Inflammatory macrophage treated with lipopolysaccharide for 1 hour (primary cell): ENCODE data around the gene CAMSAP3.
"Not testable (repeated sequence)": the region's sequence is repeated elsewhere in the genome, so short reads cannot be mapped to it uniquely, and the experiment has no call there.

Experiments
- DNase-seq, 2 donors: peaks; one replicate each; pipeline ENCODE4 v3.0.0-alpha.2; 2020 to 2022

CAMSAP3 gene

GRCh38 chr19:7575434-7576040 is 20.1 kb upstream of the CAMSAP3 start:
- peak; percentile 65 to 75 for DNase-seq

GRCh38 chr19:7577422-7577821 is 18.2 kb upstream of the CAMSAP3 start:
- DNase-seq: not testable (repeated sequence)

- no peak for DNase-seq
These were observed 17.5 kb upstream of the CAMSAP3 start for GRCh38 chr19:7578127-7578526.

- peak in 1 of 2 donors; percentile 29 for DNase-seq
These were observed 16.5 kb upstream of the CAMSAP3 start for GRCh38 chr19:7579182-7579581.

- no peak for DNase-seq
These were observed 13.2 kb upstream of the CAMSAP3 start for GRCh38 chr19:7582446-7582845.

GRCh38 chr19:7589822-7590221 is 5.8 kb upstream of the CAMSAP3 start:
- DNase-seq: no peak

GRCh38 chr19:7590256-7590655 is 5.4 kb upstream of the CAMSAP3 start:
- DNase-seq: no peak

- no peak for DNase-seq
These were observed 711 bp downstream of the CAMSAP3 start for GRCh38 chr19:7596211-7596937.

- DNase-seq: no peak
These were observed 2.0 kb downstream of the CAMSAP3 start for GRCh38 chr19:7597689-7598088.

GRCh38 chr19:7598180-7598579 is 2.5 kb downstream of the CAMSAP3 start:
- no peak for DNase-seq

- peak in 1 of 2 donors; percentile 8 for DNase-seq
These were observed 5.1 kb downstream of the CAMSAP3 start for GRCh38 chr19:7600721-7601120.

- DNase-seq: no peak
These were observed 6.7 kb downstream of the CAMSAP3 start for GRCh38 chr19:7602240-7602934.

GRCh38 chr19:7602935-7603497 is 7.4 kb downstream of the CAMSAP3 start:
- no peak for DNase-seq

GRCh38 chr19:7603919-7604318 is 8.3 kb downstream of the CAMSAP3 start:
- no peak for DNase-seq

- DNase-seq: peak; percentile 29 to 56
These were observed 10.0 kb downstream of the CAMSAP3 start for GRCh38 chr19:7605490-7606222.

GRCh38 chr19:7606289-7606688 is 10.6 kb downstream of the CAMSAP3 start:
- DNase-seq: no peak

- DNase-seq: no peak
These were observed 11.7 kb downstream of the CAMSAP3 start for GRCh38 chr19:7607212-7607873.

GRCh38 chr19:7607874-7608560 is 12.4 kb downstream of the CAMSAP3 start:
- DNase-seq: no peak

GRCh38 chr19:7610491-7611240 is 15.0 kb downstream of the CAMSAP3 start:
- DNase-seq: no peak

- DNase-seq: no peak
These were observed 16.0 kb downstream of the CAMSAP3 start for GRCh38 chr19:7611541-7612279.
